Measurements from ENCODE around the gene EEF1B2. TPM values are rescaled to one million over a fixed set of nuclear protein-coding genes. Genes with fewer than 3 reads are reported as not detected.

The EEF1B2 gene
- total RNA-seq, 1 experiment from 2014 or later: 523 TPM

- Histone ChIP-seq H3K4me1 (ENCODE audit: control insufficient read depth, insufficient read depth, low read length) (no peaks in the 10 kb centered on the region), H3K27ac (ENCODE audit: low read length) (no peak overlapping the region), H3K27me3 (ENCODE audit: control insufficient read depth, insufficient read depth, low read length) (no peaks in the 10 kb centered on the region), H3K4me3 (ENCODE audit: low read depth in 2 of 2, low read length in 2 of 2) (no peak overlapping the region), H3K9me3 (ENCODE audit: control insufficient read depth, insufficient read depth, low read depth, low read length) (no peaks in the 10 kb centered on the region), H3K36me3 (ENCODE audit: control insufficient read depth, insufficient read depth, low read length) (no peaks in the 10 kb centered on the region; the same call in 1 of the 2 replicates)
- ATAC-seq: no peak; the same call in 1 of the 2 replicates
- CTCF ChIA-PET: no interaction called here
- POLR2A ChIA-PET: no interaction called here
- TF ChIP-seq CTCF (IDR thresholded peaks at IDR 0.05): no peak
- TF ChIP-seq REST (IDR thresholded peaks at IDR 0.05; ENCODE audit: insufficient read depth in 1 of 2, low read depth in 2 of 2, low read length in 1 of 2): no peak
- no peak for TF ChIP-seq POLR2AphosphoS5 (IDR thresholded peaks at IDR 0.05; ENCODE audit: low read depth, low read length)
- no peak for TF ChIP-seq SIN3A (IDR thresholded peaks at IDR 0.05; ENCODE audit: borderline replicate concordance, insufficient read depth, low read depth, low read length)
- no peak for TF ChIP-seq TCF7L2 (IDR thresholded peaks at IDR 0.05; ENCODE audit: low read depth, low read length)
- DNase-seq (ENCODE audit: low read depth, low spot score): no peak
- BruUV-seq (replicated peaks): no TSS peak
- in situ Hi-C loops (cut with HindIII; ENCODE audit: low pct_unique_long_range_greater_than_20kb, low sequenced_read_pairs): no loop called here
- intact Hi-C loops (cut with micrococcal nuclease; ENCODE audit: unreplicated experiment): no loop called here
These were observed 46.7 kb upstream of the EEF1B2 start for GRCh38 chr2:206112846-206113547.

GRCh38 chr2:206115026-206115578 lies 44.6 kb upstream of the EEF1B2 start:
- H3K4me1 ChIP-seq (ENCODE audit: control insufficient read depth, insufficient read depth, low read length): no peaks in the 10 kb centered on the region
- H3K27me3 ChIP-seq (ENCODE audit: control insufficient read depth, insufficient read depth, low read length): no peaks in the 10 kb centered on the region
- no peak overlapping the region for H3K27ac ChIP-seq (ENCODE audit: low read length)
- intact Hi-C loops (cut with micrococcal nuclease; ENCODE audit: unreplicated experiment) (no loop called here), in situ Hi-C loops (cut with HindIII; ENCODE audit: low pct_unique_long_range_greater_than_20kb, low sequenced_read_pairs) (no loop called here)
- no peaks in the 10 kb centered on the region for H3K9me3 ChIP-seq (ENCODE audit: control insufficient read depth, insufficient read depth, low read depth, low read length)
- no peak for DNase-seq (ENCODE audit: low read depth, low spot score)
- no peak for ATAC-seq
- no peak for TF ChIP-seq TCF7L2 (IDR thresholded peaks at IDR 0.05; ENCODE audit: low read depth, low read length)
- TF ChIP-seq POLR2AphosphoS5 (IDR thresholded peaks at IDR 0.05; ENCODE audit: low read depth, low read length): no peak
- no peak for TF ChIP-seq REST (IDR thresholded peaks at IDR 0.05; ENCODE audit: insufficient read depth in 1 of 2, low read depth in 2 of 2, low read length in 1 of 2)
- TF ChIP-seq CTCF (IDR thresholded peaks at IDR 0.05): no peak
- no peak for TF ChIP-seq SIN3A (IDR thresholded peaks at IDR 0.05; ENCODE audit: borderline replicate concordance, insufficient read depth, low read depth, low read length)
- CTCF ChIA-PET: no interaction called here
- no peaks in the 10 kb centered on the region; the same call in 1 of the 2 replicates for H3K36me3 ChIP-seq (ENCODE audit: control insufficient read depth, insufficient read depth, low read length)
- BruUV-seq (replicated peaks): TSS peak; percentile 48
- POLR2A ChIA-PET: no interaction called here
- H3K4me3 ChIP-seq (ENCODE audit: low read depth in 2 of 2, low read length in 2 of 2): no peak overlapping the region

All from Panc1 (cell line).